HL-60 (cell line): ENCODE results near the gene DHX35.

Experiments
- DNase-seq, 2 experiments: peaks; one replicate each; pipeline ENCODE4 v3.0.0-alpha.2; 2010 to 2020; ENCODE audit warnings: low read depth in 1 of 2, low spot score in 1 of 2
- H3K27ac ChIP-seq: fragments of 250-450 bp; sonication (Bioruptor Pico); replicated peaks from 2 replicates; pipeline ENCODE4 v1.5.1; 2020; ENCODE audit warnings: mild to moderate bottlenecking, moderate library complexity
- H3K27me3 ChIP-seq: fragments of 250-450 bp; sonication (Bioruptor Pico); 2 replicates; pipeline ENCODE4 v1.5.1; 2021; ENCODE audit warnings: mild to moderate bottlenecking, moderate library complexity; ENCODE audit not compliant: insufficient read depth, poor library complexity, severe bottlenecking
- H3K4me3 ChIP-seq: replicated peaks from 2 replicates; pipeline ENCODE4 v1.5.1; 2011; ENCODE audit warnings: mild to moderate bottlenecking, control low read depth, low read length; ENCODE audit not compliant: insufficient read depth
- CTCF ChIP-seq: IDR thresholded peaks from one replicate; pipeline ENCODE4 v1.5.1; 2011; ENCODE audit warnings: low read length, control low read depth, inconsistent platforms; ENCODE audit not compliant: insufficient read depth
- GABPA ChIP-seq: IDR thresholded peaks from 2 replicates; pipeline ENCODE4 v1.6.1; 2012; ENCODE audit warnings: low read depth
- POLR2AphosphoS5 ChIP-seq: IDR thresholded peaks from 2 replicates; pipeline ENCODE4 v1.6.1; 2012; ENCODE audit warnings: low read depth
- REST ChIP-seq: IDR thresholded peaks from 2 replicates; pipeline ENCODE4 v1.6.1; 2012; ENCODE audit warnings: low read depth; ENCODE audit not compliant: insufficient replicate concordance
- SPI1 ChIP-seq: IDR thresholded peaks from 2 replicates; pipeline ENCODE4 v1.6.1; 2012; ENCODE audit warnings: low read depth, mild to moderate bottlenecking, borderline replicate concordance

DHX35 gene

GRCh38 chr20:38999965-39000910 lies 38.1 kb downstream of the DHX35 start:
- Histone ChIP-seq H3K27me3 (no peaks in the 10 kb centered on the region), H3K27ac (no peak overlapping the region), H3K4me3 (no peak overlapping the region)
- TF ChIP-seq POLR2AphosphoS5, result no peak
- no peak for TF ChIP-seq REST
- TF ChIP-seq CTCF, result no peak
- TF ChIP-seq SPI1, result no peak
- no peak for TF ChIP-seq GABPA
- DNase-seq, result no peak

- H3K27me3 ChIP-seq, result no peaks in the 10 kb centered on the region
- no peak for TF ChIP-seq SPI1
- H3K4me3 ChIP-seq, result no peak overlapping the region
- no peak overlapping the region for H3K27ac ChIP-seq
- no peak for DNase-seq
Observed at GRCh38 chr20:39004508-39004907, 42.4 kb downstream of the DHX35 start.

- Histone ChIP-seq H3K4me3 (no peak overlapping the region), H3K27me3 (no peaks in the 10 kb centered on the region), H3K27ac (no peak overlapping the region)
- TF ChIP-seq CTCF (no peak), SPI1 (peak; percentile 32; the same call in 1 of the 2 replicates)
- no peak for DNase-seq
Observed at GRCh38 chr20:39009348-39009747, 47.2 kb downstream of the DHX35 start.

GRCh38 chr20:39010496-39010895 lies 48.4 kb downstream of the DHX35 start:
- DNase-seq, result no peak
- no peak overlapping the region for H3K27ac ChIP-seq
- no peak for TF ChIP-seq REST
- TF ChIP-seq POLR2AphosphoS5, result no peak
- TF ChIP-seq SPI1, result no peak
- TF ChIP-seq GABPA, result no peak
- no peak for TF ChIP-seq CTCF
- H3K27me3 ChIP-seq, result no peaks in the 10 kb centered on the region
- no peak overlapping the region for H3K4me3 ChIP-seq
